Mucosa of rectum (tissue), 2 donors: ENCODE data around the gene PCCB.

Experiments
- H3K27ac ChIP-seq, 2 donors: one replicate each; pipeline ENCODE4 v1.7.0; 2013; ENCODE audit warnings: inconsistent platforms in 2 of 2, low read depth in 2 of 2, low read length in 2 of 2
- H3K27me3 ChIP-seq, 2 donors: one replicate each; pipeline ENCODE4 v1.7.0; 2013; ENCODE audit warnings: low read length in 2 of 2; ENCODE audit not compliant: control insufficient read depth in 2 of 2, insufficient read depth in 2 of 2
- H3K36me3 ChIP-seq, 2 donors: one replicate each; pipeline ENCODE4 v1.7.0; 2013; ENCODE audit warnings: low read length in 2 of 2; ENCODE audit not compliant: control insufficient read depth in 2 of 2, insufficient read depth in 2 of 2
- H3K4me1 ChIP-seq, 2 donors: one replicate each; pipeline ENCODE4 v1.7.0; 2013; ENCODE audit warnings: low read length in 2 of 2, mild to moderate bottlenecking in 1 of 2; ENCODE audit not compliant: control insufficient read depth in 2 of 2, insufficient read depth in 2 of 2
- H3K4me3 ChIP-seq, 2 donors: one replicate each; pipeline ENCODE4 v1.7.0; 2013; ENCODE audit warnings: low read length in 2 of 2
- H3K9ac ChIP-seq, 2 donors: one replicate each; pipeline ENCODE4 v1.7.0; 2013; ENCODE audit warnings: low read length in 2 of 2, low read depth in 1 of 2, mild to moderate bottlenecking in 1 of 2
- H3K9me3 ChIP-seq, 2 donors: one replicate each; pipeline ENCODE4 v1.7.0; 2013; ENCODE audit warnings: low read length in 2 of 2; ENCODE audit not compliant: control insufficient read depth in 2 of 2
- donor health status: healthy.
- donor health status: Normal muscosa, but diverticular disease.

PCCB gene

DNA sequence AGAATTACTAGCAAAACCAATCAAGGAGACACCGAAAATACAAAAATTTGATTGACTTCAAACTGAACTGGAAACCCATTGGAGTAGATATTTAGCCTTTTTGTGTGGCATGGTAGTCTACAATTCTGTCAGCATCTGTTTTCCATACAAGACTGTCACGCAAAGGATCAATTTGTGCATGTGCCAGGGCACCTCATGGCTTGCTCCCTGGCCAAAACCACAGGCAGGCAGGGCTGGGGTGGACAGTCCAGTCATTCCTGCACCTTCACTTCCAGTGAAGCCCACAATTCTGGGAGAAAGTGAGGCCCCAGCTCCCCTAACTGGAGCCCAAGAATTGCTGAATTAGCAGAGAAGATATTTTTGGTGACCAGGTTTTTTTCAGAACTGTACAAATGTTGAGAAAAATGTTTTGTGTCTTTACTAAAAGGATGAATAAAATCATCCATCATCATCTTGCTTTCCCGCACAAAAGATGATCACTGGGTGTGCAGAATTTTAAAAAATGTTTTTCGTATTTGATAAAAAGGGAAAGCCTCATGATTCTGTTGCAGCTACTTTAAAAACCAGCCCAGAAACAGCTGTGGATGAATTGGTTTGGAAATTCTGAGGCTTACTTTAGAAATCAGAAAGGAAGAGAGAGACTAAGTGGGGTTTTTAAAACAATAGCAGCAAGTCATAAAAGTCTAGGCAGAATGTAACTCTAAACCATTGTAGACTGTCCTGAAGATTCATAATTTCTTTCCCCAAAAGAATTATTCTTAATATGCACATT lies 86.4 kb downstream of the PCCB start:
- Histone ChIP-seq H3K27ac (no peak overlapping the region), H3K9ac (no peak overlapping the region), H3K36me3 (peaks cover 18 to 25% of the 10 kb centered on the region in 2 donors), H3K27me3 (no peaks in the 10 kb centered on the region), H3K9me3 (no peaks in the 10 kb centered on the region), H3K4me3 (no peak overlapping the region), H3K4me1 (no peaks in the 10 kb centered on the region)

DNA sequence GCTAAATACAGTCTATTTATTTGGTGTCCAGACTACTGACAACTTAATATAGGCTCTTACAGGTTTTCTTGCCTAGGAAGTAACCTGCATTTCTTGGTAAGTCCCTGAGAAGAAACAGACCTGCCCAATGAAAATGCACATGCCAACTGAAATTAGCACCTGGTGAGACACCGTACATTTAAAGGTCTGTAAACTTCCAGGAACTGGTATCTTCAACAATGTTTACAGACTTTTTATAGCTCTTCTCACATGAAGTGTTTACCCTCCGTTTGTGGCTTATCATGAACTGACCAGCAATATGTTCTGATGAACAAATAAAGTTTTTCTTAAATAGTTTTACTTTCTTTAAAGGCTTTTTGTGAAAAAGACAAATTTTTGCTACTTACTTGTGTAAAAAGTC lies 93.3 kb downstream of the PCCB start:
- no peak overlapping the region for H3K9ac ChIP-seq
- peak overlapping the region in 1 of 2 donors; percentile 44 for H3K4me3 ChIP-seq
- peak overlapping the region; percentile 59 to 68 for H3K27ac ChIP-seq
- peaks cover 4 to 9% of the 10 kb centered on the region in 2 donors for H3K36me3 ChIP-seq
- peaks cover 16 to 19% of the 10 kb centered on the region in 2 donors for H3K4me1 ChIP-seq
- H3K9me3 ChIP-seq: no peaks in the 10 kb centered on the region
- H3K27me3 ChIP-seq: no peaks in the 10 kb centered on the region

DNA sequence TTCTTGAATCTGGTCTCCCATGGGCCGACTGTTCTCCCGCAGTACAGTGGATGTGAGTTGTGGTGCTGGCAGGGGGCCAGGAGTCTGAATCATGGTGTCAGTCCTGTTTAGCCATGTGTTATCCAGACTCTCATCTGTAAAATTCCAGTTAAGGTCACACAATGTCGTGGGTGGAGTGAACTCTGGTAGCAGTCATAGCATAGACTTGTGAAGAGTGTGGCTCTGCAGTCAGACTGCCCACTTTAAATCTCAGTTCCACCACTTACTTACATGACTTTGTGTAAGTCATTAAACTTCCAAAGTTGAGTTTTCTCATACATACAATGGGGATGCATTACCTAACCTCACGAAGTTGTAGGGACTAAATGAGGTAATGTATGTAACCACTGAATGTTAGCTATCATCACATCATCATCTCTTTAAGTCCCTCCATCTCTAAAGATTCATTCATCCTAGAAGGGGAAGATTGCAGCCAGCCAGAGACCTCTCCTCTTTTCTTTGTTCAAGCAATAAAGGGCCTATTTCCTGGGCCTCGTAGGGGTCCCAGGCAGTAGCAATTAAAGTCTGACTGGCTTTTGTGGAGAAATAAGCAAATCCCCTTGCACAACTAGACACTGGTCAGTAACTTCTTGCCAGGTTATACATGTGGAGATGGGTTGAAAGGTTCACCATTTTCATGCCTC lies 93.9 kb downstream of the PCCB start:
- Histone ChIP-seq H3K9me3 (no peaks in the 10 kb centered on the region), H3K9ac (peak overlapping the region in 1 of 2 donors; percentile 26), H3K27me3 (no peaks in the 10 kb centered on the region), H3K36me3 (peaks cover 6 to 10% of the 10 kb centered on the region in 2 donors), H3K4me3 (peak overlapping the region in 1 of 2 donors; percentile 44), H3K27ac (peak overlapping the region; percentile 59 to 68), H3K4me1 (peaks cover 16 to 19% of the 10 kb centered on the region in 2 donors)

DNA sequence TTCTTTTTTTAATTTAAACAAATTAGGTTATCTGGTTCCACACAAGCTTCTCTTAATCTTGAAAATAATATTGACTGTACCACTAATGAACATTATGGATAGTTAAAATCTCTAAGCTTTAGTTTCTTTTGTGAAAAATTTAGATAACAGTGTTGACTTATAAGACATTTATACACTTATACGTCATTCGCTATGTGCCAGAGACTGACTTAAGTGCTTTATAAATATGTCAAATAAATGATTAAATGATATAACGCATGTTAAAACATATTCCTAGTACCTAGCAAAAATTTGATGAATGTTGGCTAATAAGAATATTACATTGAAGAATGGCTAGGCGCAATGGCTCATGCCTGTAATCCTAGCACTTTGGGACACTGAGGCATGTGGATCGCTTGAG lies 96.3 kb downstream of the PCCB start:
- no peak overlapping the region for H3K27ac ChIP-seq
- H3K4me1 ChIP-seq: peaks cover 16 to 19% of the 10 kb centered on the region in 2 donors
- no peak overlapping the region for H3K4me3 ChIP-seq
- H3K36me3 ChIP-seq: peaks cover 5 to 13% of the 10 kb centered on the region in 2 donors
- H3K9ac ChIP-seq: no peak overlapping the region
- H3K9me3 ChIP-seq: no peaks in the 10 kb centered on the region
- no peaks in the 10 kb centered on the region for H3K27me3 ChIP-seq

DNA sequence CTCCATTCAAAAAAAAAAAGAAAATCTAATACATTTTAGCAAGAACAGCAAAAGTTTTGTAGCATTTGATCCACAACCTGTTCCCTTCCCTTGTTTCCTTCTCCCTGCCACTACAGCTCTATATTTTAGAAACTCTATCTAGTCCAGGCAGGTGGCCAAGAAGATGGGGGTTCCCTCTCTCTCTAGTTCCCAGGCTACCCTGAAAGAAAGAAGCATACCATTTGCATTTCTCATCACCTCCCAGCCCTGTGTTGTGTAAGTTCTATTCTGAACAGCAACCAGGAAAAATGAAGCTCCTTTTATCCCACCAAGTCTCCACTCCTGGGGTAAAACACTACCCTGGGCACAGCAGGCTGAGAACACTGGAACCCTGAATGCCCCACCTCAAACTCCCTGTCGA lies 100.0 kb downstream of the PCCB start:
- Histone ChIP-seq H3K9ac (no peak overlapping the region), H3K4me1 (peaks cover 0 to 3% of the 10 kb centered on the region in 2 donors), H3K36me3 (peaks cover 8 to 11% of the 10 kb centered on the region in 2 donors), H3K27me3 (no peaks in the 10 kb centered on the region), H3K27ac (no peak overlapping the region), H3K9me3 (no peaks in the 10 kb centered on the region), H3K4me3 (no peak overlapping the region)

DNA sequence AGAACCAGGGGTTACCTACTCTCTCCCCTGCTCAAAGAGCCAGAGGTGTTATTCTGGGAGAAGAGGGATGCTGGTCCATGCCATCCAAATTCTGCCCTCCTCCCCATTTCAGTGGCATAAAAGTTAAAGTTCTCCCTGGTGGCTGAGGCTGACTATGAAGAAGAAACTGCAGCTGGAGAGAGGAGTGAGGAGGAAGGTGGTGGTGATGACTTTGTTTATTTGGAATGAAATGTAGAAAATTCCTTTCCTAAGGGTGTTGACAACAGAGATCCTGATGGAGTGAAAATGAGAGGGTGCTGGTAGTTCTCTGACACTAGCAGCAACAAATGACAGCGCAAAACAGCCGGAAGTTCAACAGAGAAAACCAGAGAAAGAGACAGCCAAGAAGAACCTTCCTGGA lies 100.4 kb downstream of the PCCB start:
- Histone ChIP-seq H3K27me3 (no peaks in the 10 kb centered on the region), H3K9me3 (no peaks in the 10 kb centered on the region), H3K27ac (no peak overlapping the region), H3K4me1 (peaks cover 0 to 3% of the 10 kb centered on the region in 2 donors), H3K9ac (no peak overlapping the region), H3K4me3 (no peak overlapping the region), H3K36me3 (peaks cover 8 to 11% of the 10 kb centered on the region in 2 donors)

DNA sequence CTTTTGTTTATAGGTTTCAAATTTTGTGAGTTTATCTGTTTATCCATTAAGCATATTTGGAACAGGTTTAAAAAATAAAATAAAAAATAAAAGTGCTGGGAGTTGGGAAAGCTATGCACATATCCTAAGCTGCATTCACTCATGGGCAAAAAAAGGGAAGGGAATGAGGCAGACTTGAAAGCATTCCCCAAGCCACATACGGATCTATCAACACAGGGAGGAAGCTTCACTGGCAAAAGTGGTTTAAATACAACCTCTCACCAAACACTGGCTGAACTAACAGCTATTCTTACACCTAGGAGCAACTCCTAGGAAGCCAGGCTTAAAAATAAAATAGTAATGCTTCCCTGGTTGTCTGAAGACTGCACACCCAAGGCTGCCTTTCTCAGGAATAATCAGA lies 101.2 kb downstream of the PCCB start:
- peaks cover 8 to 11% of the 10 kb centered on the region in 2 donors for H3K36me3 ChIP-seq
- H3K4me1 ChIP-seq: peaks cover 0 to 3% of the 10 kb centered on the region in 2 donors
- no peak overlapping the region for H3K27ac ChIP-seq
- H3K4me3 ChIP-seq: no peak overlapping the region
- H3K9ac ChIP-seq: no peak overlapping the region
- no peaks in the 10 kb centered on the region for H3K9me3 ChIP-seq
- no peaks in the 10 kb centered on the region for H3K27me3 ChIP-seq

DNA sequence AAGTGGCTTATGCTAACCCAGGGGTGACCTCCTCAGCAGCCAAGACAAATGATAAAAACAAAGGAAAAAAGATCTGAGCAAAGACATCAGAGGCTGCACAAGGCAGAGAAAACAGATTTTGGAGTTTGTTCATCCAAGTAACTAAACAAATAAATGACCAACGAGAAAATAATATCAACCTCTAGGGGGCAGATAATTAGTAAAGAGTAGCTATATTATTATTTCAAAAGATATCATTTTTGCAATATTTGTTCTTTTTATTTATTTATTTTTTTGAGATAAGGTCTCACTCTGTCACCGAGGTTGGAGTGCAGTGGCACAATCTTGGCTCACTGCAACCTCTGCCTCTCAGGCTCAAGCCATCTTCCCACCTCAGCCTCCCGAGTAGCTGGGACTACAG lies 101.8 kb downstream of the PCCB start:
- H3K27me3 ChIP-seq: no peaks in the 10 kb centered on the region
- no peak overlapping the region for H3K9ac ChIP-seq
- H3K27ac ChIP-seq: no peak overlapping the region
- H3K36me3 ChIP-seq: peaks cover 8 to 11% of the 10 kb centered on the region in 2 donors
- H3K4me3 ChIP-seq: no peak overlapping the region
- no peaks in the 10 kb centered on the region for H3K9me3 ChIP-seq
- peaks cover 0 to 3% of the 10 kb centered on the region in 2 donors for H3K4me1 ChIP-seq

DNA sequence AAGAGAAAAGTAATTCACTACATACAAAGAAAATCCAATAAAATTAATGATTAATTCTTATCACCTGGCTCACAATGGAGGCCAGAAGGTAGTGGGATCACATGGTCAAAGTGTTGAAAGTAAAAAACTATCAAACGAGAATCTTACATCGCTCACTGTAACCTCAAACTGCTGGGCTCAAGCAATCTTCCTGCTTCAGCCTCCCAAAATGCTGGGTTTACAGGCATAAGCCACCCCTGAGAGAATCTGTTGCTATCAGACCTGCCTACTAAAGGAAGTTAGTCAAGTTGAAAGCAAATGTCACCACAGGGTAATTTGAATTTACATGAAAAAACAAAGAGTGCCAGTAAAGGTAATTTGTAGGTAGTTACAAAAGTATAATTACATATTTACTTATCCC lies 103.3 kb downstream of the PCCB start:
- H3K4me1 ChIP-seq: peaks cover 0 to 3% of the 10 kb centered on the region in 2 donors
- no peak overlapping the region for H3K27ac ChIP-seq
- no peaks in the 10 kb centered on the region for H3K9me3 ChIP-seq
- H3K9ac ChIP-seq: no peak overlapping the region
- no peak overlapping the region for H3K4me3 ChIP-seq
- no peaks in the 10 kb centered on the region for H3K27me3 ChIP-seq
- H3K36me3 ChIP-seq: peaks cover 10 to 11% of the 10 kb centered on the region in 2 donors

DNA sequence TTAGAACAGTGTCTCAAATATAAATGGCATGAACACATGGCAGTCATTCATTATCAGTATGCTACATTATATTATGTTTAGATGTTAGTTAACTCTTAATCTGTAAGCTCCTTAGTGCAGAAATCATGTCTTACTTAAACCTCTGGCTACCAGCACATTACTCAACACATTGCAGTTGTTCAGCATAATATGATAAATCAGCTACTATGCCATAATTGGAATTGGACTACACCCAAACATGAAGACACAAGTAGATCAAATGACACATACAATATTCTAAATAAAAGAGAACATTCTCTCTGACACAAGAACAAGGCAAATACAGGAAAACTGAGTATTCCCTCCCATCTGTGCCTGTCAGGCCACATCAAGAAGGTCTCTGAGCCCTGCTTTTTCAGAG lies 116.1 kb downstream of the PCCB start:
- Histone ChIP-seq H3K27ac (no peak overlapping the region), H3K9ac (no peak overlapping the region), H3K27me3 (no peaks in the 10 kb centered on the region), H3K36me3 (peaks cover 4 to 9% of the 10 kb centered on the region in 2 donors), H3K4me1 (no peaks in the 10 kb centered on the region), H3K4me3 (no peak overlapping the region), H3K9me3 (no peaks in the 10 kb centered on the region)
